HEK293T (cell line): ENCODE results near the gene STK33.

ENCODE experiments used
- ARNT ChIP-seq: fragments of 450-650 bp; IDR thresholded peaks from 2 replicates; pipeline ENCODE4 v1.6.1; 2017; ENCODE audit warnings: mild to moderate bottlenecking
- BHLHE40 ChIP-seq: fragments of 450-650 bp; IDR thresholded peaks from 2 replicates; pipeline ENCODE4 v1.6.1; 2016; ENCODE audit warnings: mild to moderate bottlenecking, moderate library complexity, borderline replicate concordance
- FOXA1 ChIP-seq: fragments of 450-650 bp; IDR thresholded peaks from 2 replicates; pipeline ENCODE4 v1.6.1; 2016; ENCODE audit warnings: mild to moderate bottlenecking
- FOXM1 ChIP-seq: fragments of 450-650 bp; IDR thresholded peaks from 2 replicates; pipeline ENCODE4 v1.6.1; 2017; ENCODE audit warnings: mild to moderate bottlenecking, borderline replicate concordance
- HDGF ChIP-seq: fragments of 450-650 bp; IDR thresholded peaks from 2 replicates; pipeline ENCODE4 v1.6.1; 2017; ENCODE audit warnings: antibody characterized with exemption, borderline replicate concordance
- L3MBTL2 ChIP-seq: fragments of 450-650 bp; conservative IDR thresholded peaks from 2 replicates; pipeline ENCODE4 v1.6.1; 2016; ENCODE audit warnings: mild to moderate bottlenecking
- SP1 ChIP-seq: fragments of 450-650 bp; IDR thresholded peaks from 2 replicates; pipeline ENCODE4 v1.6.1; 2017
- SUZ12 ChIP-seq: fragments of 450-650 bp; IDR thresholded peaks from 2 replicates; pipeline ENCODE4 v1.6.1; 2016; ENCODE audit warnings: mild to moderate bottlenecking
- ZNF384 ChIP-seq: fragments of 450-650 bp; IDR thresholded peaks from 2 replicates; pipeline ENCODE4 v1.6.1; 2016

DNA sequence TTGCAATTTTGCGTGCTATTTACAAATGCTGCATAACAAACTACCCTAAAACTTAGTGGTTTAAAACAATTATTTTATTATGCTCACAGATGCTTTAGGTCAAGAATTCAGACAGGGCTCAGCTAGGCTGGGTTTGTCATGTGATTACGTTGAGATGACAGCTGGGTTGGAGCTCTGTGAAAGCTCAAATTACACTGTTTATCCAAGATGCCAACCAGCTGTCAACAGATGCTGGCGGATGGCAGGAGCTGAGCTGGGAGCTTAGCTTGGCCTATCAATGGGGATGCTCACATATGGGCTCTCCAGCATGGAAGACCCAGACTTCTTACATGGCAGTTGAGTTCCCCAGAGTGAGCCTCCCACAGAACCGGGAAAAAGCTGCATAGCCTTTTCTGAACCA is 62.7 kb downstream of the STK33 start:
- TF ChIP-seq BHLHE40: no peak
- no peak for TF ChIP-seq FOXA1
- no peak for TF ChIP-seq FOXM1
- no peak for TF ChIP-seq SUZ12
- no peak for TF ChIP-seq L3MBTL2
- TF ChIP-seq HDGF: no peak
- TF ChIP-seq ZNF384: no peak
- no peak for TF ChIP-seq SP1
- no peak for TF ChIP-seq ARNT
